Ureter (tissue), 1 donor: ENCODE data around the gene ATOSA. TPM values are rescaled to one million over a fixed set of nuclear protein-coding genes. Genes with fewer than 3 reads are reported as not detected.
A peak's percentile ranks its signal among the peaks of the same experiment; 100 is the strongest.

Experiments
- DNase-seq: peaks from one replicate; pipeline ENCODE4 v3.0.0-alpha.2; 2020; ENCODE audit warnings: low spot score
- total RNA-seq: library from RNA; stranded (reverse); gene quantifications from one replicate; pipeline ENCODE4 v1.2.4, GENCODE V29; 2023
- donor health status: DM: yes; HTN: yes; CAD: no.

The ATOSA gene
- total RNA-seq, 1 donor from 2014 or later = 63.5 TPM

GRCh38 chr15:52651868-52652267 is 27.3 kb downstream of the ATOSA start:
- DNase-seq = peak; percentile 63

GRCh38 chr15:52651114-52651513 is 28.1 kb downstream of the ATOSA start:
- DNase-seq = no peak

- DNase-seq = no peak
Measured at GRCh38 chr15:52649686-52650085, 29.5 kb downstream of the ATOSA start.

GRCh38 chr15:52645916-52646315 is 33.3 kb downstream of the ATOSA start:
- no peak for DNase-seq

GRCh38 chr15:52642386-52643361 is 36.5 kb downstream of the ATOSA start:
- no peak for DNase-seq

GRCh38 chr15:52636459-52636858 is 42.7 kb downstream of the ATOSA start:
- DNase-seq = no peak

GRCh38 chr15:52635908-52636307 is 43.3 kb downstream of the ATOSA start:
- no peak for DNase-seq

Other genes starting within 250 kb of the ATOSA start
- 25.3 TPM for gene MYO5A, start 150.5 kb downstream of the ATOSA start, total RNA-seq
- gene ARPP19, start 110.4 kb downstream of the ATOSA start, total RNA-seq = 125 TPM
- gene ONECUT1, start 110.9 kb upstream of the ATOSA start, total RNA-seq = not detected